ENCODE measurements around the gene FAM118A. TPM values are rescaled to one million over a fixed set of nuclear protein-coding genes. Genes with fewer than 3 reads are reported as not detected.
"Not testable (repeated sequence)": the region's sequence is repeated elsewhere in the genome, so short reads cannot be mapped to it uniquely, and the experiment has no call there.

The FAM118A gene
- total RNA-seq, 1 experiment from 2014 or later = 45.4 TPM

DNA sequence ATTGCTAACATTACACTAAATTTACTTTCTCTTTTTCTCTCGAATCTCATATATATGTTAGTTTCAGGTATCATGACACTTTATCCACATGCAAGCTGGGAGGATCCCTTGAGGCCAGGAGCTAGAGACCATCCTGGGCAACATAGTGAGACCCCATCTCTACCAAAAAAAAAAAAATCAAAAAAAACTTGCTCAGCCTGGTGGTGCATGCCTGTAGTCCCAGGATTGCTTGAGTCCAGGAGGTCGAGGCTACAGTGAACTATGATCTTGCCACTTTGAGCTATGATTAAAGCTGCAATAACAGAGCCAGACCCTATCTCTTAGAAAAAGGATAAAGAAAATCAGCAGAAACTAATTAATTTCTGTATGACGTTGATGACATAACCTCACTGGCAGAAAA, 28.7 kb upstream of the FAM118A start:
- DNase-seq (ENCODE audit: low spot score) = no peak

DNA sequence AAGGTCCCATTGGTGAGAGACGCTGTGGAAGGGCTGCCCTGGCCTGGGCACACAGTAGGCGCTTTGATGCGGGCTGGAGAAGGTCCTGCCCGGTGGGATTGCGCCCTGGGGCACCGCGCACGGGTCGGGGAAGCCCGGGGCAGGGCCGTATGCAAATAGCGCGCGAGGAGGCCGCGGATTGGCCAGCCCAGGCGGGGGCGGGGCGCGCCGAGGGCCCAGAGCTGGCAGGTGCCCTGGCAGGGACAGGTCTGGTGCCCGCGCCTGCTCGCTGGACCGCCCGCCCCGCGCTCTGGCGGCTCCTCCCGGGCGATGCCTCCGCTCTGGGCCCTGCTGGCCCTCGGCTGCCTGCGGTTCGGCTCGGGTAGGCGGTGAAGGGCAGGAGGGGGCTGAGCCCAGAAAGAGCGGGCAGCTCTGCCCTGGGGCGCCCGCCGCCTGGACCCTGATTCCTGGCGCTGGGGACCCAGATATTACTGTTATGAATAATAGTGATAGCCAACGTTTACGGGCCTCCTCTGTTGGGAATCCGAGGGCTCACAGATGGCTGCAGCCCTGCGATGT, 24.9 kb upstream of the FAM118A start, which contains the start of gene UPK3A:
Gene UPK3A, plus strand, starts transcription at position 245 of the 558 bp plus-strand sequence. Its CDS starts 65 bp downstream, at position 310.
- DNase-seq (ENCODE audit: low spot score) = peak; percentile 70

DNA sequence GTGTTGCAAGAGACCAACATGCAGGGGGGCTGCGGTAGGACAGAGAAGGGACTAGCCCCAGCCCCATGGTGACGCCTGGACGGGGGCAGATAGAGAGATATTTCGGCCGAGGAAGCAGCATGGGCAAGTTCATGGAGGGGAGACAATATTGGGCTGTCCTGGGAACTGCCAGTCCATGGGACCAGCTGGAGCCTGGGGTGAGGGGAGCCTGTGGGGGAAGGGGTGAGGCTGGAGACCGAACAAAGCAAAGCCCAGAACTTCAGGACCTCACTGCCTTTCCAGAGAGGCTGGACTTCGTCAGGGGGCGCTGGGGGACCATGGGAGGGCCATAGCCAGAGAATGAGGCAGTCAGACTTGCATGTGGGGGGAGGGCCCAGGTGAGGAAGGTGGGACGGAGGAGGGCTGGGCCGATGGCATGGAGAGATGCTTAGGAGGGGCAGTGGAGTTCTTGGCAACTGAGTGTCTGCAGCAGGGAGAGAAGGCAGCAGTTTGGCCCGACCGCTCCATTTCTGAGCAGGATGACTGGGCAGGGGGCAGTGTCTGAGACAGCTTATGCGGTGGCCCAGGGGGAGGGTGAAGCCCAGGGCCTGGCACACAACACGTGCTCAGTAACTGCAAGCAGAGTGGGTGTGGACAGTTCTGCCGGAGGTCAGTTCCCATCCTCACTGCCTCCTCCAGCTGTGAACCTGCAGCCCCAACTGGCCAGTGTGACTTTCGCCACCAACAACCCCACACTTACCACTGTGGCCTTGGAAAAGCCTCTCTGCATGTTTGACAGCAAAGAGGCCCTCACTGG, 24.3 kb upstream of the FAM118A start:
- no peak for DNase-seq (ENCODE audit: low spot score)

DNA sequence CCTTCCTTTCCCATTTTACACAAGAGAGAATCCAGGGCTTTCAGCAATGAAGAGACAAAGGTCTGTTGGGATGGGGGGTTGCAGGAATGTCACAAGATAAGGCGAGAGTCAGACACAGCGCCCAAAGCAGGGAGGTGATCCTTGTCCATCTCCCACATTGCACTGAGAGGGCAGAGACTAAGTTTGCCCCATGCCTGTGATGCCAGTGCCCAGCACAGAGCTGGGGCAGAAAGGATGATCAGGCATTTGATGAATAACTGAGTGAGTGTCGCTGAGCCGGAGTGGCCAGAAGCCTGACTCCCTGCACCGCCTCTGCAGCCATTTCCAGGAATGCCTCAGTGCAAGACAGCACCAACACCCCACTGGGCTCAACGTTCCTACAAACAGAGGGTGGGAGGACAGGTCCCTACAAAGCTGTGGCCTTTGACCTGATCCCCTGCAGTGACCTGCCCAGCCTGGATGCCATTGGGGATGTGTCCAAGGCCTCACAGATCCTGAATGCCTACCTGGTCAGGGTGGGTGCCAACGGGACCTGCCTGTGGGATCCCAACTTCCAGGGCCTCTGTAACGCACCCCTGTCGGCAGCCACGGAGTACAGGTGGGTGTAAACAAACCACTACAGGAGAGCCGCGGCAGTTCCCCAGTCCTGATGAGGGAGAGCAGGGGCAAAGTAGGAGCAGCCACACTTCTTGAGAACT, 22.7 kb upstream of the FAM118A start:
- no peak for DNase-seq (ENCODE audit: low spot score)

DNA sequence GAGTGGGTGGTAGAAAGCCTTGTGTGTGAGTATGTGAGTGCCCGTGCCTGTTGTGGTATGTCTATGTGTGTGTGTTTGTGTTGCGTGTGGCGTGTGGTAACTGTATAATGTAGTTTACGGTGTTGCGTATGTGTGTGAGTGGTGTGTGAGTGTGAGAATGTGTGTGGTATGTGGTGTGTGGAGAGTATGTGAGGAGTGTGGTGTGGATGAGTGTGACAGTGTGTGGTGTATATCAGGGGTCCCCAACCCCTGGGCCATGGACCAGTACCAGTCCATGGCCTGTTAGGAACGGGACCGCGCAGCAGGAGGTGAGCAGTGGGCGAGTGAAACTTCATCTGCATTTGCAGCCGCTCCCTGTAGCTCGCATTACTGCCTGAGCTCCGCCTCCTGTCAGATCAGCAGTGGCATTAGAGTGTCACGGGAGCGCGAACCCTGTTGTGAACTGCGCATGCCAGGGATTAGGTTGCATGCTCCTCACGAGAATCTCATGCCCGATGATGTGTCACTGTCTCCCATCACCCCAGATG, 19.3 kb upstream of the FAM118A start:
- no peak for DNase-seq (ENCODE audit: low spot score)

DNA sequence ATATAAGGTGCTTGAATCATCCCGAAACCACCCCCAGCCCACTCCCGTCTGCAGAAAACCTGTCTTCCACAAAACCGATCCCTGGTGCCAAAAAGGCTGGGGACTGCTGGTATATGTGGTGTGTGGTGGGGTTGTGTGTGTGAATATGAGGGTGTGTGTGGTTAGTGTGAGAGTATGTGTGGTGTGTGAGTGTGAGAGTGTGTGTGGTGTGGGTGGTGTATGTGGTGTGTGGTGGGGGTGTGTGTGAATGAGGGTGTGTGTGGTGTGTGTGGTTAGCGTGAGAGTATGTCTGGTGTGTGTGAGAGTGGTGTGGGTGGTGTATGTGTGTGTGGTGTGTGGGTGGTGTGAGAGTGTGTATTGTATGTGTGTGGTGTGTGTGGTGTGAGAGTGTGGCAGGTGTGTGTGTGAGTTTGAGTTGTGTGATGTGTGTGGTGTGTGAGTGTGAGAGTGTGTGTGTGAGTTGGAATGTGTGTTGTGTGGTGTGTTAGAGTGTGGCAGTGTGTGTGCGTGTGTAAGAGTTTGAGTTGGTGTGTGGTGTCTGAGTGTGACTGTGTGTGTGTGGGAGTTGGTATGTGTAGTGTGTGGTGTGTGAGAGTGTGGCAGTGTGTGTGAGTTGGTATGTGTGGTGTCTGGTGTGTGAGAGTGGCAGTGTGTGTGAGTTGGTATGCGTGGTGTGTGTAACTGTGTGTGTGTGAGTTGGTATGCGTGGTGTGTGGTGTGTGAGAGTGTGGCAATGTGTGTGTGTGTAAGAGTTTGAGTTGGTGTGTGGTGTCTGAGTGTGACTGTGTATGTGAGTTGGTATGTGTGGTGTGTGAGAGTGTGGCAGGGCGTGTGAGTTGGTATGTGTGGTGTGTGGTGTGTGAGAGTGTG, 18.4 kb upstream of the FAM118A start:
- no peak for DNase-seq (ENCODE audit: low spot score)

DNA sequence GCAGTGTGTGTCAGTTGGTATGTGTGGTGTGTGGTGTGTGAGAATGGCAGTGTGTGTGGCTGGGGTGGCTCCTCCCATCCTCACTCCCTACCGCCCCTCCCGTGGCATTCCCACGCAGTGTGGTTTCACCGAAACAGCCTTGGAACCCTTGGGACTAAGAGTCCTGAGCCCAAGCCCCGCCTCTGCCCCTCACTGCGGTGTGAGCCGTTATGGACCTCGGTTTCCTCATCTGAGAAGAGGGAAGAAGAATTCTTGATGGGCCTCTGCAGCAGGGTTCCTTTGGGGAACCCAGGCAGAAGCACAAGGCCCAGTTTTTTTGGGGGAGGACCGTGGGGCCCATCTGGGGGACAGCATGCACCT, 17.8 kb upstream of the FAM118A start:
- no peak for DNase-seq (ENCODE audit: low spot score)

DNA sequence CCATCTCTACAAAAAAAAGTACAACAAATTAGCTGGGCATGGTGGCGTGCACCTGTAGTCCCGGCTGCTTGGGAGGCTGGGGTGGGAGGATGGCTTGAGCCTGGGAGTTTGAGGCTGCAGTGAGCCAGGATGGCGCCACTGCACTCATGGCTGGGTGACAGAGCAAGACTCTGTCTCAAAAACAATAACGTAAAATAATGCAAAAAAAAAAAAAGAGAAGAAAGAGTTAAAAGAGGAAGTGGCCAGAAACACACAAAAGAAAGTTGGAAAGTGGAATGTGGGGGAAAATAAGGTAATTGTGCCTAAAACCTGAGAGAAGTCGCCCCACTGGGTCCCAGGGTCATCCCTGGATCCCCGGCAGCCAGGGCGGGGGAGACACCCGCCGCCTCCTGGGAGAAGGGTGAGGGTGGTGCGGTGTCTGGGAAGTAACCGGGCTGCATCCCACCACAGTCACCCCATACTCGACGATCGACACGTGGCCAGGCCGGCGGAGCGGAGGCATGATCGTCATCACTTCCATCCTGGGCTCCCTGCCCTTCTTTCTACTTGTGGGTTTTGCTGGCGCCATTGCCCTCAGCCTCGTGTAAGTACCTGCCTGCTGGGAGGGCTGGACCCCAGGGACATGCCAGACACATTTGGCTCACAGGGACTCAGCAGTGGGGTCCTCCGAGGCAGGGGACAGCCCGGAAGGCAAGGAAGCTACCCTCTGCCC, 16.8 kb upstream of the FAM118A start:
- DNase-seq (ENCODE audit: low spot score) = no peak

DNA sequence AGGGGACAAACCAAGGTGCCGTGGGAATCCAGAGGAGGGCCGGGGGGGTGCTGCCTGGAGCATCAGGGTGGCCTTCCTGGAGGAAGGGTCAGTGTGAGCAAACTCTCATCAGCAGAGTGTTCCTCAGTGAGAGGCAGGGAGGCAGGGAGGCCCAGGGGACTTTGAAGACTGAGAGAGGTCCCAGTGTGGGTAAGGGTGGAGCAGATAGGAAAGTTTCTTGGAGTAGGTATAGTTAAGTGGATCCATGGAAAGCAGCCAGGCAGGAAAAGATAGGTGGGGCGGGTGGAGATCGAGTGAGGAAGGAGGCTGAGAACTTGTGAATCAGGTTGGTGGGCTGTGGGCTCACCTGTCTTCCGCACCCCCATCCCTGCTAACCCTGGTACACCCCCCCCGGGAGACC, 15.7 kb upstream of the FAM118A start:
- peak; percentile 37 for DNase-seq (ENCODE audit: low spot score)

DNA sequence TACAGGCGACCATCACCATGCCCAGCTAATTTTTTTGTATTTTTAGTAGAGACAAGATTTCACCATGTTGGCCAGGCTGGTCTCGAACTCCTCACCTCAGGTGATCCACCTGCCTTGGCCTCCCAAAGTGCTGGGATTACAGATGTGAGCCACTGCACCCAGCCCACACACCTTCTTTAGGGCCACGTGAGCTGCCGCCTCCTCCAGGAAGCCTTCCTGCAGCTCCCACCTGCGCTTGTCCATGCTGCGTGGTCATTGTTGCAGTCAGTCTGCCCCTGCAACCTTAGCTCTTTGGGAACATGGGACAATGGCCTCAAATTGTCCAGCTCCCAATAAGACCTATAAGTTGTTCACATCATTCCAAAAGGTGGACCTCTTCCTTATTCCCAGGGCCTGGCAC, 14.7 kb upstream of the FAM118A start:
- DNase-seq (ENCODE audit: low spot score) = not testable (repeated sequence)

DNA sequence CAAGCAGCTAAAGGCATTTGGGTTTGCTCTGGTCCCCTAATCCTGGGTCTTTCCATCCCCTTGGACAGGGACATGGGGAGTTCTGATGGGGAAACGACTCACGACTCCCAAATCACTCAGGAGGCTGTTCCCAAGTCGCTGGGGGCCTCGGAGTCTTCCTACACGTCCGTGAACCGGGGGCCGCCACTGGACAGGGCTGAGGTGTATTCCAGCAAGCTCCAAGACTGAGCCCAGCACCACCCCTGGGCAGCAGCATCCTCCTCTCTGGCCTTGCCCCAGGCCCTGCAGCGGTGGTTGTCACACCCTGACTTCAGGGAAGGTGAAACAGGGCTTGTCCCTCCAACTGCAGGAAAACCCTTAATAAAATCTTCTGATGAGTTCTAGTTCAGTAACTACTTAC, 14.2 kb upstream of the FAM118A start:
- DNase-seq (ENCODE audit: low spot score) = no peak

DNA sequence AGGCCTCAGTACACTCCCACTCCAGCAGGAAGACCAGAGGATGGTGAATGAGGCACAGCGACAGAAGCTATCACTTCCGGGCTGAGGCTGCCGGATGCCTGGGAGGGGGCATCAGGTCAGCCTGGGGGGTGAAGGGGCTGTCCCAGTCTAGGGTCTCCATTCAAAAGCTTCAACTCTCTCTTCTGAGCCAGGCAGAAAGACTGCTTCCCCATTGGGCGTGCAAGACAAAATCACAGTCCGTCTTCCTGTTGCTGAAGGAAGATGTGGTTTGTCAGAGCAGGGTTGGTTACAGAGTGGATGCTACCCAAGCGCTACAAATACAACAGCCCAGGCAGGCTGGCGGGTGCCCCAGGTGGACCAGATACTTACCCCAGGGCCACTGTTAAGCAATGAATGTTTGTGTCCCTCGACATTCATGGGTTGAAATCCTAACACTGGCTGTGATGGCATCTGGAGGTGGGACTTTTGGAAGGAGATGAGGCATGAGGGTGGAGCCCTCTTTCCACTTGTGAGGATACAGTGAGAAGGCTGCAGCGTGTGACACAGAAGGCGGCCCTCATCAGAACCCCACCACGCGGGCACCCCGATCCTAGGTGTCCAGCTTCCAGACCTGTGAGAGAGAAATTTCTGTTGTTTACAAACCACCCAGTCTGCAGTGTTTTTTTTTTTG, 13.0 kb upstream of the FAM118A start:
- no peak for DNase-seq (ENCODE audit: low spot score)

DNA sequence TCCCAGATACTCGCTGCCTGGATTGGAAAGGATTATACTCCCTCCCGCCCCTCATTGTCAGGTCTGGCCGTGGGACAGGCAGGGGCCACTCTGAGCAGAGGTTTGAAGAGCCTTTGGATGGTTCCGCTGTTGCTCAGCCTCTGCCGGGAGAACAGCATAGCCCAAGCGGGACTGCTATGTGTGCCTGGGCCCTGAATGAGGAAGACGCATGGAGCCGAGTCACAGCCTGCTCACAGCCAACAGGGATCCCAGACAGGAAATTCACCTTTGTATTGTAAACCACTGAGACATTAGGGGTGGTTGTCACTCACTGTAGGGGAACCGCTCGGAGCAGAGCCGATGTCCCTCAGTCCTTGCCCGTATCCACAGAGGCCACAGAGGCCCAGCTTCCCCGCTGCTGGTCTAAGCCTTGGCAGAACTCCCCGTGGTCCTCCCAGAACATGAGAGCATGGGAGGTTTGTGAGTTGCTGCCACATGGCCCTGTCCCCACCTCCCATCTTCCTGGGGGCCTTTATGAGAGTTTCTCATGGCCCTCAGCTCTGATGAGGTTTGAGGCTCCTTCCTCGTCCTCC, 10.7 kb upstream of the FAM118A start:
- DNase-seq (ENCODE audit: low spot score) = no peak

DNA sequence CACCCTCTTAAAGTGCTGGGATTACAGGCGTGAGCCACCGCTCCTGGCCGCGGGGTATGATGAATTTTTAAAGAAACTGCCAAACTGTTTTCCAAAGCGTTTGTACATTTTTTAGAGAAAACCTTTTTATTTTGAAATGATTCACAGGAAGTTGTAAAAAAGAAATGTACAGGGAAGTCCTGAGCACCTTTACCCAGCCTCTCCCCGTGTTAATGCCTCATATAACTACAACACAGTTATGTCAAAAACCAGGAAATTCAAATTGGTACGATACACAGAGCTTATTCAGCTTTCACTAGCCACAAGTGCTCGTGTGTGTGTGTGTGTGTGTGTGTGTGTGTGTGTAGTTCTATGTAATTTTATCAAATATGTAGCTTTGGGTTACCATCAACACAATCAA, 7.0 kb upstream of the FAM118A start:
- no peak for DNase-seq (ENCODE audit: low spot score)

DNA sequence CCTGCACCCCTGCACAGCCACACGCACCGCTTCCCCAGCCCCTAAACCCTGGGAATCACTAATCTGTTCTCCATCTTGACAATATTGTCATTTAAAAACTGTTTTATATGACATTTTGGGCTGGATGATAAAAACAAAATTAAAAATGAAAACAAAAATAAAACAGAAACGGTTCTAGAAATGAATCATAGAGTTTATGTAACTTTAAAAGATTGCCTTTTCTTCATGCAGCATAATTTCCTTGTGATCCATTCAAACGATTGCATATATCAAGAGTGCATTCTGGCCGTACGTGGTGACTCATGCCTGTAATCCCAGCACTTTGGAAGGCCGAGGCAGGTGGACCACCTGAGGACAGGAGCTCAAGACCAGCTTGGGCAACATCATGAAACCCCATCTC, 6.6 kb upstream of the FAM118A start:
- no peak for DNase-seq (ENCODE audit: low spot score)

DNA sequence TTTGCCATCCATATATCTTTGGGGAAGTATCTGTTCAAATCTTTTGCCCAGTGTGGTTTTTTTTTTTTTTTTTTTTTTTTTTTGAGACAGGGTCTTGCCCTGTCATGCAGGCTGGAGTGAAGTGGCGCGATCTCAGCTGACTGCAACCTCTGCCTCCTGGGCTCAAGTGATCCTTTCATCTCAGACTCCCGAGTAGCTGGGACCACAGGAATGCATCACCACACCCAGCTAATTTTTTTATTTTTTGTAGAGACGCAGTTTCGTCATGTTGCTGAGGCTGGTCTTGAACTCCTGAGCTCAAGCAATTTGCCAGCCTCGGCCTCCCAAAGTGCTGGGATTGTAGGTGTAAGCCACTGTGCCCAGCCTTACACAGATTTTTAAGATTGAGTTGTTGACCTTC, 4.8 kb upstream of the FAM118A start:
- no peak for DNase-seq (ENCODE audit: low spot score)

DNA sequence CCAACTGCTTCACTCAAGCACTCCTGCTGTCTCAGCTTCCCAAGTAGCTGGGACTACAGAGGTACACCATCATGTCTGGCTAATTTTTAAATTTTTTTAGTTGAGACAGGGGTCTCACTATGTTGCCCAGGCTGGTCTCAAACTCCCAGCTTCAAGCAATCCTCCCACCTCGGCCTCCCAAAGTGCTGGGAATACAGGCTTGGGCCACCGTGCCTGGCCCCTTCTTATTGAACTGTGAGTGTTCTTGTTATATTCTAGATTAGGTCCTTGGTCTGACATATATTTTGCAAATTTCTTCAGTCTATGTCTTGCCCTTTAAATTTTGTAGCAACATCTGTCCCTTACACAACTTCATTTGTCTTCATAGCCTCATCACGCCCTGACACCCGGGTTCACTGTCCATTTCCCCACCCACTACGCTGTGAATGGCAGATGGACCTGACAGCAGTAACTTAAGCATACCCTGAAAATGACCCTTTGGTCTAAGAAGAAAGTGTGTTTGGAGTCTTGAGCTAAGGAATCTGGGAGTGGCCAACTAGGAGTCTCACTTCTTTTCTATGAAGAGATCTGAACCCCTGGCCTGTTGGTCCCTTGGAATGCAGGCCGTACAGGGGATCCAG, 4.2 kb upstream of the FAM118A start:
- no peak for DNase-seq (ENCODE audit: low spot score)

DNA sequence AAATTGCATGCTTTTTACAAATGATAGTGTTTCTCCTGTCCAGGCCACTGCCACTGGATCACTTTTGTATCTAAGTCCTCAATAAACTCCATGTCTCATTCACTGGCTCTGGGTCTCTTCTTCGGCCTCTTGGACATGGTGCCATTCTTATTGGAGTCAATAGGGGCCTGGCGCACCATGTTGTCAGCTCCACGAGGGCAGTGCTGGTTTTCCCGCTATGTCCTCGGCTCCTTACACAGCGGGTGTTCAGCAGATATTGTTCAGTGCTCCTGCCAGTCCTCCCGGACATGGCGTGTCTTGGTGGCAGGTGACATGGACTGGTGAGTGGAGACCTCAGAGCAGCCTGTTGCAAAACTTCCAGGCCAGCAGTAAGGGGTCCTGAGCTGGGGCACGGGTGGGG, 3.6 kb upstream of the FAM118A start:
- DNase-seq (ENCODE audit: low spot score) = no peak

DNA sequence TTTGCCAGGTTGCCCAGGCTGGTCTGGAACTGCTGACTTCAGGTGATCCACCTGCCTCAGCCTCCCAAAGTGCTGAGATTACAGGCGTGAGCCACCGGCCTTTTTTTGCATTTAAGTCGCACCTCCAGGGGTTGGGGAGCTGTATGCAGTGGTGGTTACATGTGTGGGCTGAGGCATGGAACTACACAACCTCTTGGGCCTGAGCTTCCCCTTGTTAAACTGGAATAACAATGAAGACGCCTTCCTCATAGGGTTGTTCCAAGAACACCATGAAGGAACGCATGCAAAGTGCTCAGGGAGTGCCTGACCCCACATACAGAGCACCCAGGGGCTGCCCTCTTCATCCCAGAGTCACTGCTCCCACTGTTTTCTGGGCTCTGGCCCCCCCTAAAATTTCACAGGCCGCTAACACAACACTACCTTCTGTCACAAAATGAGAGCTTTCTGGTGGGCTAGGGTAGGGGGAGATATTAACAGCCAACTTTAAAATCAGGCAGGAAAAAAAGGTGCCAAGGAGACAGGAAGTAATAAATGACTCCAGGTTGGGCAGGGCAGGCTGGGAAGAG, 1.3 kb upstream of the FAM118A start:
- peak; percentile 41 for DNase-seq (ENCODE audit: low spot score)
